ENCODE results near the gene RPA3.

- TF ChIP-seq EZH2phosphoT487 (IDR thresholded peaks at IDR 0.05) (no peak), CTCF (IDR thresholded peaks at IDR 0.05) (no peak)
Measured at GRCh38 chr7:7709291-7709690, 9.1 kb downstream of the RPA3 start.

Data from neural progenitor cell (in vitro differentiated cells).